ENCODE results near the gene FRMD4A. TPM values are rescaled to one million over a fixed set of nuclear protein-coding genes. Genes with fewer than 3 reads are reported as not detected.
"Not testable (repeated sequence)": the region's sequence is repeated elsewhere in the genome, so short reads cannot be mapped to it uniquely, and the experiment has no call there.

FRMD4A gene
- total RNA-seq, 4 donors from 2014 or later, result 4.0 to 12.7 (median 5.6) TPM

DNA sequence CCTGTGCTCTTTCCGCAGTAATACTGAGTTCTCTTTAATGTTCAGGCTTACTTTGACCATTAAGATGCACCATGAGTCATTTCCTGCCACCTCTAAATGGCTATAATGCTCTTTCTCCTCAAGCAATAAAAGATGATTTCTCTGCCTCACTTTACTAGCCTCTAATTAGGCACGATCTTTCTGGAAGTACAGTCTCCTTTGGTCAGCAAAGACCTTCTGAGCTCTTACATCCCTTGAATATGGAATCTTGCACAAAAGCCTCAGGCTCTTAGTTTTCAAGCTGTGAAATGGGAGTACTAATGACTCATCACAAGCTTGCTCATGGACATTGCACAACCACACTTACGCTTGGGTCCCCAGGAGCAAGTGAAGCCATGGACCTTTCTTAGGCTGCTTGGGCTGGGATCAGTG, 85.9 kb downstream of the FRMD4A start:
- intact Hi-C loops (cut with DNase I; ENCODE audit: low total_unique reads) (no loop called here), in situ Hi-C loops (cut with MboI; ENCODE audit: low pct_ligation_motif_present in 1 of 4, low pct_unique_long_range_greater_than_20kb in 1 of 4, low sequenced_read_pairs in 3 of 4) (no loop called here)
- 58 to 67% methylated on average over 2 to 3 of the region's 3 CpGs for WGBS, 2 donors (ENCODE audit: low coverage in 1 of 2)
- no peak for DNase-seq
- TF ChIP-seq POLR2A (IDR thresholded peaks at IDR 0.05), result no peak
- Histone ChIP-seq H3K27me3 (peaks cover 10% of the 10 kb centered on the region), H3K4me3 (no peak overlapping the region), H3K4me1 (no peaks in the 10 kb centered on the region), H3K27ac (no peak overlapping the region), H3K36me3 (no peaks in the 10 kb centered on the region), H3K9me3 (no peaks in the 10 kb centered on the region)

DNA sequence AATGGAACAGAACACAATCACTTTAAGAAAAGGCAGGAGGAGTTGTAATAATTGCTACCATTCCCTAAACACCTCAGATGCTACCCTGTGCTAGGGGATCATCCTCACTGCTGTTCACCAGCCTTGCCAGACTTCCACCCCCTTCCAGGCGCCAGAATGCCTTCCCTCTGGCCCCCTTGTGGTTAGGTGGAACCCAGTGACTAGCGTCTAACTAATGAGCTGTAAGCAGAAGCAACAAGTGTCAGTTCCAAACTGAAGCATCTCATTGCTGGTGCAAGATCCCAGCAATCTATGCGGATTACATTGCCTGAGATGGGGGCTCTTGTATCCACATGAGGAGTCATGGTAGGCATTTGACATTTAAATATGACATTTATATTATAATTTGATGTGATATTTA, 86.6 kb downstream of the FRMD4A start:
- Histone ChIP-seq H3K9me3 (no peaks in the 10 kb centered on the region), H3K4me3 (no peak overlapping the region), H3K27ac (no peak overlapping the region), H3K4me1 (no peaks in the 10 kb centered on the region), H3K27me3 (peaks cover 10% of the 10 kb centered on the region), H3K36me3 (no peaks in the 10 kb centered on the region)
- TF ChIP-seq, protein P1, sequence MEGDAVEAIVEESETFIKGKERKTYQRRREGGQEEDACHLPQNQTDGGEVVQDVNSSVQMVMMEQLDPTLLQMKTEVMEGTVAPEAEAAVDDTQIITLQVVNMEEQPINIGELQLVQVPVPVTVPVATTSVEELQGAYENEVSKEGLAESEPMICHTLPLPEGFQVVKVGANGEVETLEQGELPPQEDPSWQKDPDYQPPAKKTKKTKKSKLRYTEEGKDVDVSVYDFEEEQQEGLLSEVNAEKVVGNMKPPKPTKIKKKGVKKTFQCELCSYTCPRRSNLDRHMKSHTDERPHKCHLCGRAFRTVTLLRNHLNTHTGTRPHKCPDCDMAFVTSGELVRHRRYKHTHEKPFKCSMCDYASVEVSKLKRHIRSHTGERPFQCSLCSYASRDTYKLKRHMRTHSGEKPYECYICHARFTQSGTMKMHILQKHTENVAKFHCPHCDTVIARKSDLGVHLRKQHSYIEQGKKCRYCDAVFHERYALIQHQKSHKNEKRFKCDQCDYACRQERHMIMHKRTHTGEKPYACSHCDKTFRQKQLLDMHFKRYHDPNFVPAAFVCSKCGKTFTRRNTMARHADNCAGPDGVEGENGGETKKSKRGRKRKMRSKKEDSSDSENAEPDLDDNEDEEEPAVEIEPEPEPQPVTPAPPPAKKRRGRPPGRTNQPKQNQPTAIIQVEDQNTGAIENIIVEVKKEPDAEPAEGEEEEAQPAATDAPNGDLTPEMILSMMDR (IDR thresholded peaks at IDR 0.05), result no peak
- TF ChIP-seq POLR2A (IDR thresholded peaks at IDR 0.05) (no peak), EP300 (IDR thresholded peaks at IDR 0.05; ENCODE audit: low read depth) (no peak), POLR2AphosphoS5 (IDR thresholded peaks at IDR 0.05) (no peak)
- DNase-seq, result no peak
- WGBS, 2 donors (ENCODE audit: low coverage in 1 of 2), result 61% methylated on average over 3 of the region's 3 CpGs; no CpG with 5 or more reads in 1 of the 2 donors
- intact Hi-C loops (cut with DNase I; ENCODE audit: low total_unique reads) (no loop called here), in situ Hi-C loops (cut with MboI; ENCODE audit: low pct_ligation_motif_present in 1 of 4, low pct_unique_long_range_greater_than_20kb in 1 of 4, low sequenced_read_pairs in 3 of 4) (no loop called here)

DNA sequence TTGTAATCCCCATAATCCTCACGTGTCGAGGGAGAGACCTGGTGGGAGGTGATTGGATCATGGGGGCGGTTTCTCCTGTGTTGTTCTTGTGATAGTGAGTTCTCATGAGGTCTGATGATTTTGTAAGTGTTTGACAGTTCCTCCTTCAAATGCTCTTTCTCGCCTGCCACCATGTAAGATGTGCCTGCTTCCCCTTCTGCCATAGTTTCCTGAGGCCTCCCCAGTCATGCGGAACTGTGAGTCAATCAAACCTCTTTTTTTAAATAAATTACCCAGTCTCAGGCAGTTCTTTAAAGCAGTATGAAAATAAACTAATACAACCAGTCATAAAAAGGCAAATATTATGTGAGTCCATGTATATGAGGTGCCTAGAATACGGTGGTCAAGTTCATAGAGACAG, 87.5 kb downstream of the FRMD4A start:
- in situ Hi-C loops (cut with MboI; ENCODE audit: low pct_ligation_motif_present in 1 of 4, low pct_unique_long_range_greater_than_20kb in 1 of 4, low sequenced_read_pairs in 3 of 4), result no loop called here
- no peak for TF ChIP-seq POLR2AphosphoS5 (IDR thresholded peaks at IDR 0.05)
- Histone ChIP-seq H3K27me3 (peaks cover 10% of the 10 kb centered on the region), H3K9me3 (no peaks in the 10 kb centered on the region), H3K4me3 (no peak overlapping the region), H3K4me1 (no peaks in the 10 kb centered on the region), H3K36me3 (no peaks in the 10 kb centered on the region), H3K27ac (no peak overlapping the region)
- intact Hi-C loops (cut with DNase I; ENCODE audit: low total_unique reads), result no loop called here
- no peak for DNase-seq
- WGBS, 2 donors (ENCODE audit: low coverage in 1 of 2), result 80 to 91% methylated on average over 6 of the region's 6 CpGs

DNA sequence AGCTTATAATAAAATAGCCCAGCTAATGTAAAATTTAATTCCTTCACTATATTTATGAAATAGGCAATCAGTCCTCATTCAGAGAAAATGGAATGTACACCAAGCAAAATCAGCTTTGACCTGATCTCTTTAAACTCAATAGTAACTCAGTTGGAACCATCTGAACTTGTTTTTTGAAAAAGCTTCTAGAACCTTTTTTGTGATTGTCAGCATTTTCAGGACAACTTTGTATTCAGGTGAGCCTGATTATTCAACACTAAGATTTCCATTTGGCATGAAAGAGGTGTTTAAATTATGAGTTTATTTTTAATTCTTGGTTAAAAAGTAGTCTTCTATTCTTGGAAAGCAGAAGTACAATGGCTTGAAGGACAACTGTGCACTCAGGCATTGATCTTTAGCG, 89.5 kb downstream of the FRMD4A start:
- no peaks in the 10 kb centered on the region for H3K9me3 ChIP-seq
- no peak for DNase-seq
- no peak for TF ChIP-seq POLR2AphosphoS5 (IDR thresholded peaks at IDR 0.05)
- TF ChIP-seq, protein P1 (IDR thresholded peaks at IDR 0.05), result no peak
- TF ChIP-seq EP300 (IDR thresholded peaks at IDR 0.05; ENCODE audit: low read depth), result no peak
- TF ChIP-seq POLR2A (IDR thresholded peaks at IDR 0.05), result no peak
- intact Hi-C loops (cut with DNase I; ENCODE audit: low total_unique reads) (no loop called here), in situ Hi-C loops (cut with MboI; ENCODE audit: low pct_ligation_motif_present in 1 of 4, low pct_unique_long_range_greater_than_20kb in 1 of 4, low sequenced_read_pairs in 3 of 4) (no loop called here)
- H3K27me3 ChIP-seq, result peaks cover 10% of the 10 kb centered on the region
- no peak overlapping the region for H3K4me3 ChIP-seq
- H3K4me1 ChIP-seq, result no peaks in the 10 kb centered on the region
- 63 to 91% methylated on average over 1 of the region's 1 CpG for whole genome bisulfite sequencing, 2 donors (ENCODE audit: low coverage in 1 of 2)
- no peak overlapping the region for H3K27ac ChIP-seq
- no peaks in the 10 kb centered on the region for H3K36me3 ChIP-seq

DNA sequence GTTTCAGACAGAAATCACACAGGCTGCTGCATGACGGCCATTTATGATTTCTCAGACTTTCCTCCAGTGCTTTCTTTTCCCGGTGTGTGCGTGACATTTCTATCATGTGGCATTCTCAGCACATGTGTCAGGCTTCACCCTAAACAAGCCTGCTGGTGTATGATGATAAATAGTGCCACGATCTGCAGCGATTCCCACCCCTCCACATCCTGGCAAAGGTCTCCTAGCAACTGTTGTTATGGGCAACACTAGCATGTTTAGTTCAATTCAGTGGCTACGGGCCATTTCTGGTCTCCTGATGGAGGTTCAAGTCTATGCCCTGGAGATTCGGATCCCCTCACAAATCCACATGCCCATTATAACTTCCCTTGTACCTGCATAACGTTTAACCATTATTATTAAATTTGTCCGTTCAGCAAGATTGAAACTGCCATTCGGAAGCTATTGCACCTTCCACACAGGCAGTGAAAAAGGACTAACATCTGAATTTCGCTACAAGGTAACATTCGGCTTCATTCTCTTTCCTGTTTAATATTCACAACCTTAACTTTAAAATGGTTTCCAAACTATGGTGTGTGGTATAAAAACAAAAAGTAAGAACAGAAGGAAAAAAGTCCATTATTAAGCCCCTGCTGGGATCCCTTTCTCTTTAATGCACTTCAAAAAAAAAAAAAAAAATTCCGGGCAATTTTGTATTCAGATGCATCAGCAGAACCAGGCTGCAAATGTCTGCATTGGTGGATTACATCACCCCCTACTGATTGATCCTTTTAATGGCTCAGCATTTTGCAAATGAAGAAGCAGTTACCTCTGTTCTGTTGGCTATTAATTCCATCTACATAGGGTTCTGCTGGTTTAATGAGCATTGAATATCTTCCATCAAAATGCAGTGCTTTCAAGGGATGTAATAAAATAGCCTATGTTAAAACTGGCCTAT, 90.2 kb downstream of the FRMD4A start:
- Histone ChIP-seq H3K27me3 (peaks cover 10% of the 10 kb centered on the region), H3K9me3 (no peaks in the 10 kb centered on the region), H3K4me3 (no peak overlapping the region), H3K4me1 (no peaks in the 10 kb centered on the region), H3K36me3 (no peaks in the 10 kb centered on the region), H3K27ac (no peak overlapping the region)
- intact Hi-C loops (cut with DNase I; ENCODE audit: low total_unique reads) (no loop called here), in situ Hi-C loops (cut with MboI; ENCODE audit: low pct_ligation_motif_present in 1 of 4, low pct_unique_long_range_greater_than_20kb in 1 of 4, low sequenced_read_pairs in 3 of 4) (no loop called here)
- no peak for DNase-seq
- TF ChIP-seq POLR2A (IDR thresholded peaks at IDR 0.05), result no peak
- TF ChIP-seq POLR2AphosphoS5 (IDR thresholded peaks at IDR 0.05), result no peak
- TF ChIP-seq EP300 (IDR thresholded peaks at IDR 0.05; ENCODE audit: low read depth), result no peak
- TF ChIP-seq, protein P1 (IDR thresholded peaks at IDR 0.05), result no peak
- 53 to 62% methylated on average over 5 to 13 of the region's 13 CpGs for WGBS, 2 donors (ENCODE audit: low coverage in 1 of 2)

DNA sequence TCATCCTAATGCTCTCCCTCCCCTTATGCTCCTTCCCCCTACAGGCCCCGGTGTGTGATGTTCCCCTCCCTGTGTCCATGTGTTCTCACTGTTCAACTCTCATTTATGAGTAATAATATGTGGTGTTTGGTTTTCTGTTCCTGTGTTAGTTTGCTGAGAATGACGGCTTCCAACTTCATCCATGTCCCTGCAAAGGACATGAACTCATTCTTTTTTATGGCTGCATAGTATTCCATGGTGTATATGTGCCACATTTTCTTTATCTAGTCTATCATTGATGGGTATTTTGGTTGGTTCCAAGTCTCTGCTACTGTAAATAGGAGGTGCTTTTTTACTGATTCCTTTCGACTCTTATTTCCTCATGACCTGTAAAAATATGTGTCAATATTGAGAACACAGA, 92.1 kb downstream of the FRMD4A start:
- H3K36me3 ChIP-seq; H3K4me3 ChIP-seq; H3K9me3 ChIP-seq; in situ Hi-C loops (cut with MboI; ENCODE audit: low pct_ligation_motif_present in 1 of 4, low pct_unique_long_range_greater_than_20kb in 1 of 4, low sequenced_read_pairs in 3 of 4); H3K27me3 ChIP-seq; DNase-seq; intact Hi-C loops (cut with DNase I; ENCODE audit: low total_unique reads); H3K4me1 ChIP-seq; H3K27ac ChIP-seq: not testable (repeated sequence)
- WGBS, 2 donors (ENCODE audit: low coverage in 1 of 2), result 87 to 100% methylated on average over 1 to 3 of the region's 3 CpGs
